GM11168 (cell line): ENCODE results near the gene TAF4B.
"Not testable (repeated sequence)": the region's sequence is repeated elsewhere in the genome, so short reads cannot be mapped to it uniquely, and the experiment has no call there.

Experiments
- in situ Hi-C: fragments of 300-500 bp; cut with MboI; formaldehyde crosslinking; loops from one replicate; pipeline ENCODE4 v1.12.0; 2022; ENCODE audit warnings: low sequenced_read_pairs; ENCODE audit not compliant: unreplicated experiment

TAF4B gene

GRCh38 chr18:26226229-26227050, at the start of gene TAF4B:
TAF4B (plus strand) TSS chr18:26226445; CDS start chr18:26226934, 489 bp downstream.
- in situ Hi-C loops = no loop called here

DNA sequence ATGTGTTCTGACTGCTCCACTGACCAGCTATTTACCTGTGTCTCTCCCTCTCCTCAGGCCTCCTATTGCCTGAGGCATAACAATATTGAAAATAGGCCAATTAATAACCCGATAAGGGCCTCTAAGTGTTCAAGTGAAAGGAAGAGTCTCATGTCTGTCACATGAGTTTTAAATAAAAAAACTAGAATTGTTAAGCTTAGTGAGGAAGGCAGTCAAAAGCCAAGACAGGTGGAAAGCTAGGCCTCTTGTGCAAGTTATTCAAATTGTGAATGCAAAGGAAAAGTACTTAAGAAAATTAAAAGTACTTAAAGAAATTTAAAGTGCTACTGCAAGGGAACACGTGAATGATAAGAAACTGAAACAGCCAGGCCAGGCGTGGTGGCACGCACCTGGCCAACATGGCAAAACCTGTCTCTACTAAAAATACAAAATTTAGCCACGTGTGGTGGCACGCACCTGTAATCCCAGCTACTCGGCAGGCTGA, 44.9 kb upstream of the TAF4B start:
- in situ Hi-C loops = no loop called here

- in situ Hi-C loops = no loop called here
These were observed 42.7 kb upstream of the TAF4B start for GRCh38 chr18:26183395-26184112.

GRCh38 chr18:26185267-26185666, 41.0 kb upstream of the TAF4B start:
- in situ Hi-C loops = no loop called here

- in situ Hi-C loops = no loop called here
These were observed 35.7 kb upstream of the TAF4B start for GRCh38 chr18:26190506-26190905.

DNA sequence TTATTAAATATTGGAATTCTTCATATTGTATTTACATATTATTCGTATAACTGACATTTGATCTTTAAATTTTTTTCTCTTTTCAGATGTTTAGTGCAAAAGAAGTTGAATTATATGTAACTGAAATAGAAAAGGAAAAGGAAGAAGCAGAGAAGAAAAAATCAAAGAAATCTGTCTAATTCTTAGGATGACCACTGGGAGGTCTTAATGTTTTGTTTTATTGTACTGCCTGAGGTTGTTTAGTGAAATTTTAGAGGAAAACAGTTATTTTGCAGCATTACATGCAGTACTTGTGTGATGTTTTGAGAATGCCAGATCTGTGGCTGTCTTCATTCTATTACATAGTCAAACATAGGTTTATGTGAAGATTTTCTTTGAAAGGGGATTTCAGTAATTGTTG, 34.0 kb upstream of the TAF4B start:
- in situ Hi-C loops = no loop called here

- in situ Hi-C loops = no loop called here
These were observed 29.6 kb upstream of the TAF4B start for GRCh38 chr18:26196605-26197004.

GRCh38 chr18:26202001-26202400, 24.2 kb upstream of the TAF4B start:
- in situ Hi-C loops = not testable (repeated sequence)

DNA sequence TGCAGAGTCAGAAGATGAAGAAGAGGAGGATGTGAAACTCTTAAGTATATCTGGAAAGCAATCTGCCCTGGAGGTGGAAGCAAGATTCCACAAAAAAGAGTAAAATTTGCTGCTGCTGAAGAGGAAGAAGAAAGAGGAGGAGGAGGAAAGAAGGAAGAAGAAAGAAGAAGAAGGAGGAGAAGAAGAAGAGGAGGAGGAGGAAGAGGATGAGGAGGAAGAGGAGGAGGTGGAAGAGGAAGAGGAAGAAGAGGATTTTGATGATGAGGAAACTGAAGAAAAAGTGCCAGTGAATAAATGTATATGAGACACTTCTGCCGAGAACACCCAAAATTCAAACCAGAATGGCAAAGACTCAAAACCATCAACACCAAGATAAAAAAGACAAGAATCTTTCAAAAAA, 20.9 kb upstream of the TAF4B start:
- in situ Hi-C loops = no loop called here

DNA sequence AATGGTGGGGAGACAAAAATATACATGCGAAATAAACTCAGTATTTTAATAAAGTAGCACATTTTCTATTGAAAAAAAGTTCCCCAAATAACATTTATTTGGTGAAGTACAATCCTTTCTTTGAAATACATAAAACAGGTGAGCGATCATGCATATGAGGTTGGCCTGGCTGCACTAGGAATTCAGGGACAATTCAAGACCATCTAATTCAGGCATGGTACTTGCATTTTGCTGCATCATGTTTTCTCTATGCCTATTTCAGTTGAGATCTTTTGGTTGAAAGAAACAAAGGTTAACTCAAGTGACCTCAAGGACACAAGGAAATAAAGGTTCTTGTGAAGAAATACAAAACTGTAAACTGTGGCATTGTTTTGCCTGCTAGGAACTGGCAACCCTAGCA, 19.8 kb upstream of the TAF4B start:
- in situ Hi-C loops = no loop called here

DNA sequence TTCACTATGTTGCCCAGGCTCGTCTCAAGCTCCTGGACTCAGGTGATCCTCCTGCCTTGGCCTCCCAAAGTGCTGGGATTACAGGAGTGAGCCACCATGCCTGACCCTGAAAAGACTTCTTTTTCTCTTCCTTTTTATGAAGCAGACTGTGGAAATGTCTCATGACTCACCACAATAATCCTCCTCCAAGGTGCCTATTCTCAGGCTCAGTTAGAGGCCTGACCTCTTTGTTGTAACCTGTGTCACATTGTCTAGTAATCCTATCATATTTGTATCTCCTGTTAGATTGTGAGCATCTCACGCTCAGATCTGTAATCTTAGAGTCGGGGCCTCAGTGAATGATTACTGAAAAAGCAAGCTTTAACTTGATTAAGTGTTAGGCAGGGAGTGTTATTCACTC, 18.3 kb upstream of the TAF4B start:
- in situ Hi-C loops = no loop called here

DNA sequence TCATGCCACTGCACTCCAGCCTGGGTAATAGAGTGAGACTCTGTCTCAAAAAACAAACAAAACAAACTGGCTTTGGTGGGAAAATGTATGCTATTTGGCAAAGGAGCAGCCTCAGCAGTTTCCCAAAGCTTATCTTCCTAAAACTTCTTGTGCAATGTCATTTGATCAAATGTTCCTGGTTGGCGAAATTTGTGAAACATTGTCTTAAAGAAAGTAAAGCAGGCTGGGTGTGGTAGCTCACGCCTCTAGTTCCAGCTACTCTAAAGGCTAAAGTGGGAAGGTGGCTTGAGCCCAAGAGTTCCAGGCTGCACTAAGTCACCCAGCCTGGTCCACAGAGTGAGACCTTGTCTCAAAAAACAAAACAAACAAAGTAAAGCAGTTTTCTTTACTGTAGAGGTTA, 17.3 kb upstream of the TAF4B start:
- in situ Hi-C loops = no loop called here

GRCh38 chr18:26210147-26210546, 16.1 kb upstream of the TAF4B start:
- in situ Hi-C loops = no loop called here

GRCh38 chr18:26215247-26215970, 10.8 kb upstream of the TAF4B start:
- in situ Hi-C loops = no loop called here

GRCh38 chr18:26225022-26225693, 1.1 kb upstream of the TAF4B start:
- in situ Hi-C loops = no loop called here

DNA sequence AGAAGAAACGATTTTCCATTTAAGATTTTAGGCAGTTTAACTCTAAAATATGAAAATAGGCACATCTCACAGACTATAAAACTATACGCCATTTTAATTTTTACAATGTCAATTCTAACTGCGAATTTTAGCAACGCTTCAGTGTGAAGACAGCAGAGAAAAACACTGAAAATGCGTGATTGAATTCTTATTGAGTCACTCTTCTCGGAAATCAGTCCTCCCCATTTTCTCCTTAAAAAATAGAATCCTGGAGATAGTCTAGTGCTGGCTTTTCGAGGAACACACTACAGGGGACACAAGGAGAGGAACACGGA, 373 bp upstream of the TAF4B start:
- in situ Hi-C loops = no loop called here

- in situ Hi-C loops = no loop called here
These were observed 916 bp downstream of the TAF4B start for GRCh38 chr18:26227051-26227670.

DNA sequence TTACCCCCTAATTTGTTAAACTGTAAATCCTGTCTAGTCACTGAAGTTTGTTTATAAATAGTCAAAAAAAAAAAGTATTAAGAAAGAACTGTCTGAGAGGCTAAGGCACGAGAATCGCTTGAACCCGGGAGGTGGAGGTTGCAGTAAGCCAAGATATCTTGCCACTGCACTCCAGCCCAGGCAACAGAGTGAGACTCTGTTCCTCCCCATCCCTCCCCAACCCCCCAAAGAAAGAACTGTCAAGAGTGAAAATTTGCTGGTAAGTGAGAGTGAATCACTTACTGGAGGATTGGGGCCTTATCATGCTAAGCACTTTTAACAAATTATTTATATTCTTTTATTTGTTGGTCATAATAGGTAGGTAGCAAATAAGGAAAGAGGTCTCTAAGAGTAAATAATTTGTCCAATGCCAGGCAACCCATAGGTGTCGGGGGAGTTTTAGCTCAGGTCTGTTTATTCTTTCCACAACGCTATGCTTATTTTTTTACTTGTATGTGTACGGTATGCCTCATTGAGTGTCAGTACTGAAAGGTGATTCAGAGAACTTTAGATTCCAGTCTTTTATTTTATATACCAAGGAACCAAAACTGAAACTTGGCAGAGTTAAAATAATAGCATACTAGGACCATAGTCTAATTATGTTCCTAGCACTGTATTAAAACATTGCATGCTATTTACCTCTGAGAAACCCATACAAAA, 2.5 kb downstream of the TAF4B start:
- in situ Hi-C loops = no loop called here

DNA sequence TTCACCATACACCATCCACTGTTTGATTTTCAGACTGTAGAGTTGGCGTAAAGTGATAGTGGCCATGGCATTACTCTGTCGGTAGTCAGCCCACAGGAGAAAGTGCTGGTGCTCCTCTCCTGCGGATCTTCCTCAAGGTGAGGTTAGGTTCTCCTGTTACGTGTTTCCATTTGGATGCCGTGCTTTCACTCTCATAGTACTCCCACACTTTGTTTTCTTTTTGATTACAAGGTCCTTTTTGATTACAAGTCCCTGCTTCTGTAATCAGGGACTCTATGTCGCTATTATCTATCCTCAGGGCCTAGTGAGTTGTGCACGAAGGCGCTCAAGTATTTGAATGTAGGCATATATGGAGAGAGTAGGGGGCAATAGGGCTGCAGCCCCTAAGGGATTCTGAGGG, 4.3 kb downstream of the TAF4B start:
- in situ Hi-C loops = no loop called here

- in situ Hi-C loops = no loop called here
These were observed 7.0 kb downstream of the TAF4B start for GRCh38 chr18:26233208-26233607.
